HG03521 (cell line): Measurements from ENCODE around the gene EIPR1.
"Not testable (repeated sequence)": the region's sequence is repeated elsewhere in the genome, so short reads cannot be mapped to it uniquely, and the experiment has no call there.

ENCODE experiments used
- ATAC-seq: cut with Tn5 transposase; IDR thresholded peaks from one replicate; pipeline ENCODE4 v1.9.1; 2021; ENCODE audit warnings: mild to moderate bottlenecking, moderate library complexity; ENCODE audit not compliant: unreplicated experiment

The EIPR1 gene

DNA sequence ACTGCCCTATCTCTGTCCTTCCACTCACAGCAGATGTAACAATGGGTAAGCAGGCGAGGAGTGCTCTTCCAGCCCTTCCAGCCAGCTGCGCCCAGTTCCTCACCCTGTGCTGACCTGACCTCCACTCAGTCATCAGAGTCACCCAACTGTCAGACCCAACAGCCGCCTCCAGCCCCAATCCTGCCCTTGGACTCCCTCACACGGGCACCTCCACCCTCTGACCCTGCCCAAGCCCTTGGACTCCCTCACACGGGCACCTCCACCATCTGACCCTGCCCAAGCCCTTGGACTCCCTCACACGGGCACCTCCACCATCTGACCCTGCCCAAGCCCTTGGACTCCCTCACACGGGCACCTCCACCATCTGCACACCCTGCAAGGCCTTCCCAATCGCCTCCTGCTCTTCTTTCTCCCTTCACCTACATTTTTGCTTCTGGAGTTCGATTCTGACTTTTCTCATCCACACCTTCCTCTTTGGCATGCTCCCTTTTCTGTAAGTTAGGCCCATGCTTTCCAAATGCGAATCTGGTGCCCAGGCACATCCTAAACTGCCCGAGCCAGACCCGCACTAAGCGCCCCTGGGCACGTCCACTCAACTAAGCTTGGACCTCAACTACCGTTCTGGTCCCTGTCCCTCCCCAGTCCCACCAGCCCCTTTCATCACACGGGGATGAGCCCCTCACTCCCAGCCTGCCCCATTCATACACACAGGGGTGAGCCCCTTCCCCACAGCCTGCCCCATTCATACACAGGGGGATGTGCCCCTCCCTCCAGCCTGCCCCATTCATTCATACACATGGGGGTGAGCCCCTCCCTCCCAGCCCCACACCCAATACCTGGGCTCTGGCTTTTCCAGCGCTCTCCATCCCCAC is 15.9 kb downstream of the EIPR1 start:
- ATAC-seq = no peak

GRCh38 chr2:3357926-3358325 is 19.7 kb downstream of the EIPR1 start:
- no peak for ATAC-seq

- ATAC-seq = not testable (repeated sequence)
Measured at GRCh38 chr2:3357446-3357845, 20.2 kb downstream of the EIPR1 start.

DNA sequence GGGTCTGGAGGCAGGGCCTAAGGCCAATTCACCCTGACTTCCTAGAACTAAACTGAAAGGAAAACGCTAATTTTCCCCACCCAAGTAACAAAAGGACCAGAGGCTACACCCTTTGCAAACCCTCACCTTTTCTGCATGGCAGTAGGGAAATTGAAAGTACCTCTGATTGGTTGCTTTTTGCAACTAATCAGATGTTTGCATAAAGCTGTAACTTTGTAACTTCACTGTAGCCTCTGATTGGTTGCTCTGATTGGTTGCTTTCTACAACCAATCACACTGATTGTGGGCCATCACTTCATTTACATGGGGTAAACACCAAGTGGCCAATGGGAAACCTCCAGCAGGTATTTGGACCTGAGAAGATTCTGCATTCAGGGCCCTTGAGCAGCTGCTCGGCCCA is 20.8 kb downstream of the EIPR1 start:
- no peak for ATAC-seq

DNA sequence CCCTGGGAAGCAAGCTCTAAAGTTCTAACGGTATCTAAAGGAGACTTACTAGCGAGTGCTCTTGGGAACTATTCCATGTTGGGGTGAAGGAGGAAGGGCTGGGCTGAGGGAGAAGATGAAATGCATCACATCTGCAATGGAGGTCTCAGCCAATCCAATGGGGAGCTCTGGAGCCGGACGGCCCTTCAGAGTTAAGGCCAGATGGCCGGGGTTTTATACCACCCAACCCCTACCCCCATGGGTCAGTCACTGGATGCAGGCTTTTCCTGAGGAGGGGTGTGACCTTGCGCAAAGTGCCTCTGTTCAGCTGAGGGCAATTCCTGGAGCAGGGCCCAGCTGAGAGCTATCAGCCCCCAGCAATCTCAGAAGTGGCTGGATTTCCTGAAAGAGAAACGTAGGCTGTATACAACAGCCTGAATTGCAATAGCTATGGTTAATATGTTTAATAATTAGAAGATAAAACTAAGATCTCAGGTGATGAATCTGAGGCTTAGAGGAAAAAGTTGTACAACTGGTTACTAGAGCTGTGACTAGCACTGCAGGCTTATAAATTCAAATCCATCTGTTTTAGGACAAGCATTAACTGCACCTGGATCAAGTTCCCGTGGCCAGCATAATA is 21.6 kb downstream of the EIPR1 start:
- no peak for ATAC-seq

GRCh38 chr2:3354986-3355385 is 22.6 kb downstream of the EIPR1 start:
- no peak for ATAC-seq

DNA sequence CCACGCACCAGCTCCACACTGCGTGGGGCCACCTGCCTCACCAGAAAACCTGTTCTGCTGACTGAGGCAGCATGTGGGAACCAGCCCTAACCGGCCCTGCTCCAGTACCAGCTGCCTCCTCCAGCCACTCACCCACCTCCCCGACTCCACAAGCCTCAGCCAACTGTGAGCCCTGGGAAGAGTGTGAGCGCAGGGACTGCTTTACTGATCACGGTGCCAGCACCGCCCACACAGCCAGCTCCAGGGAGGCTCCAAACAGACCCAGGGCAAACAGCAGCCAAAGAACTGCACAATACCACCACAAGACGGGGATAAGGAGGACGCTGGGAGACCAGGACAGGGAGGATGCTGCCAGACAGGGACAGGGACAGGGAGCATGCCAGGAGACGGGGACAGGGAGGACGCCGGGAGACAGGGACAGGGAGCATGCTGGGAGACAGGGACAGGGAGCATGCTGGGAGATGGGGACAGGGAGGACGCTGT is 28.4 kb downstream of the EIPR1 start:
- no peak for ATAC-seq

DNA sequence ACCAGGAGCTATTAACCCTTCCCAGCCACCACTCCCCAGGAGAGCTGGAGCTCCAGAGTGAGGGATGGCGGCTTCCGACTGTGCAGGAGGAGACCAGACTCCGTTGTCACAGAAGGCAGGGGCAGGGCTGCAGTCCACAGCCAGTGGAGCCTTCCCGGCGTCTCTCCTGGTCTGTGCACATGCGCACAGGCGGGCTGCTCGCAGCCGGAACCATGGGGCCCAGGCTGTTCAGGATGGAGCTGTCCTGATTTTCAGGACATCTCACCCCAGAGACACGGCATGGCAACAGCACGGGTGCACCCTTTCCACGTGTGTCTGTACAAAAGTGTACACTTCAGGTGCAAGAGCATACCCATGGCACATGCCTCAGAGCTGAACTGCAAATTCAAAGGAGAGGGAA is 28.9 kb downstream of the EIPR1 start:
- no peak for ATAC-seq

GRCh38 chr2:3345621-3346020 is 32.0 kb downstream of the EIPR1 start:
- no peak for ATAC-seq

DNA sequence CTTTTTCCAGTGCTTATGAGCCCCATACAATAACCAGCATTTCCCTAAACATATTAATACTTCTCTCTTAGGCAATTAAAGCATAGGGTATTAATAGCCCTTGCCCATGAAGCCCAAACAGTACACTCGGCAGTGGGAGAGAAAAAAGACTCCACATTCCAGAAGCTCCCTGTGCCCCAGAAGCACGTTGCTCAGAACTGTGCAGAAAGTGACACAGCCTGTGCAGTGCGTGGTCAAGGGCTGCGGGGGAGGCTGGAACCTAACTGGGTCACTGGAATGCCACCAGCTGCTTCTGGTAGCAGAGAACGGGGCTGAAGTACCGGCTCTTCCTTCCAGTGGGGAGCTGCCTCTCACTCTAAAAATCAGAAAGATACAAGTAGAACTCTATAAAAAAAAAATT is 32.7 kb downstream of the EIPR1 start:
- no peak for ATAC-seq

DNA sequence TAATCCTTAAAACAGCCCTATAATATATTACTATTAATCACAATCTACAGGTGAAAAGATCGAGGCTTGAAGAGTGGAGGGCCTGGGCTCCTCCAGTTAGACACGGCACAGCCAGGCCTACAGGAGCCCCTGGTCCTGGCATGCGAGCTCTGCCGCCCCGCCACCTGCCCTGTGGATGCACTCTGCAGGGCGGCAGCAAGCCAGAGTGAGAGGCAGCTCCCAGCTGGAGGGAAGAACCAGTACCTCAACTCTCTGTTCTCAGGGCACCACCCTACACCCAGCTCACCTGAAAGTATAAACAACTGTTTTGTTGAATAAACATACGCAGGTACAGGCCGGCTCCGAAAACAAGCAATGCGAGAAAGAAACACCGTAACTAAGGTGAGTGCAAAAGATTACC is 34.6 kb downstream of the EIPR1 start:
- no peak for ATAC-seq

DNA sequence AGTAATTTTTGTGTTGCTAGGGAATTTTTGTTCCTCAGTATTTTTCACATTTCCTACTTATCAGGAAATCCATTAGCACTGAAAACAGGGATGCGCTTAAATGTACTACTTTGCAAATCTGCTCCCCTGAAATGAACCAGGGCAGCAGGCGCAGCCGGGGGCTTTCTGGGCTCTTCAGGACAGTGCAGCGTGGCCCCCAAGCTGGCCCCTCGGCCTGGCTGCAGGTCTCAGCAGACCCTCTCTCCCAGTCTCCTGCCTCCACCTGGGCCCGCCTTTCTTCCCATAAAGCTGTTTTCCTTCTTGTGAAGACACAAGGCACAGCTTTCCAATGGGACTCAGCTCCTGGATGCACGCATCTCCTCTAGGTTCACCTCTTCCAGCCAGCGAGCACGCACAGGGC is 35.3 kb downstream of the EIPR1 start:
- ATAC-seq = no peak

GRCh38 chr2:3341336-3341735 is 36.3 kb downstream of the EIPR1 start:
- ATAC-seq = no peak

- no peak for ATAC-seq
Measured at GRCh38 chr2:3340144-3340543, 37.5 kb downstream of the EIPR1 start.

- no peak for ATAC-seq
Measured at GRCh38 chr2:3338340-3338739, 39.3 kb downstream of the EIPR1 start.

GRCh38 chr2:3336844-3337243 is 40.8 kb downstream of the EIPR1 start:
- no peak for ATAC-seq

GRCh38 chr2:3334392-3335345 is 42.9 kb downstream of the EIPR1 start:
- ATAC-seq = no peak

GRCh38 chr2:3332133-3332532 is 45.5 kb downstream of the EIPR1 start:
- ATAC-seq = no peak

GRCh38 chr2:3329491-3329890 is 48.1 kb downstream of the EIPR1 start:
- no peak for ATAC-seq

DNA sequence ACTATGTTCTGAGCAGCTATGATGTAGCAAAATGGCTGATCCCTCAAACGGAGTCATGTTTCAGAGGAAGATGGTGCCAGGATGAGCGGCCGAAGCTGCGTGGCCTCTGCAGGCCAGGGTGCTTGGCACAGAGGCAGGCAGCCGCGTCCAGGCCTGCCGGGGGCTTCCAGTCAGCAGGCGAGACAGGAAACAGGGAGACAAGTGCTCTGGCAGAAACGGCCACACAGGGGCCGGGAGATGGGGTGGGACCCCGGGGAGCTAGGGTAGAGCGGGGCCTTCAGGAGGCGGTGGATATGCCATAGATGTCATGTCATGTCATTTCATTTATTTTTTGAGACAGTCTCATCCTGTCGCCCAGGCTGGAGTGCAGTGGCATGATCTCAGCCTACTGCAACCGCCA is 50.7 kb downstream of the EIPR1 start:
- no peak for ATAC-seq

GRCh38 chr2:3326182-3326537 is 51.5 kb downstream of the EIPR1 start:
- ATAC-seq = no peak
